GM18520 (cell line): Measurements from ENCODE around the gene NFX1.
"Not testable (repeated sequence)": the region's sequence is repeated elsewhere in the genome, so short reads cannot be mapped to it uniquely, and the experiment has no call there.

Source experiments
- ATAC-seq: cut with Tn5 transposase; IDR thresholded peaks from one replicate; pipeline ENCODE4 v1.9.1; 2021; ENCODE audit not compliant: unreplicated experiment

Gene NFX1

GRCh38 chr9:33307067-33307466 lies 16.8 kb downstream of the NFX1 start:
- no peak for ATAC-seq

GRCh38 chr9:33309903-33310302 lies 19.6 kb downstream of the NFX1 start:
- no peak for ATAC-seq

- ATAC-seq: no peak
Measured at GRCh38 chr9:33310748-33311147, 20.4 kb downstream of the NFX1 start.

- no peak for ATAC-seq
Measured at GRCh38 chr9:33311953-33312352, 21.6 kb downstream of the NFX1 start.

- ATAC-seq: no peak
Measured at GRCh38 chr9:33315371-33315770, 25.1 kb downstream of the NFX1 start.

GRCh38 chr9:33317136-33317535 lies 26.8 kb downstream of the NFX1 start:
- ATAC-seq: not testable (repeated sequence)

- ATAC-seq: no peak
Measured at GRCh38 chr9:33318225-33318624, 27.9 kb downstream of the NFX1 start.

- ATAC-seq: no peak
Measured at GRCh38 chr9:33318781-33319180, 28.5 kb downstream of the NFX1 start.

- ATAC-seq: no peak
Measured at GRCh38 chr9:33320230-33320567, 29.9 kb downstream of the NFX1 start.

- no peak for ATAC-seq
Measured at GRCh38 chr9:33320568-33321261, 30.4 kb downstream of the NFX1 start.

- ATAC-seq: no peak
Measured at GRCh38 chr9:33329117-33329563, 38.8 kb downstream of the NFX1 start.

- no peak for ATAC-seq
Measured at GRCh38 chr9:33329979-33330378, 39.7 kb downstream of the NFX1 start.

GRCh38 chr9:33331377-33331891 lies 41.1 kb downstream of the NFX1 start:
- ATAC-seq: no peak

- ATAC-seq: no peak
Measured at GRCh38 chr9:33332011-33332410, 41.7 kb downstream of the NFX1 start.

- not testable (repeated sequence) for ATAC-seq
Measured at GRCh38 chr9:33332956-33333355, 42.6 kb downstream of the NFX1 start.

GRCh38 chr9:33340186-33340585 lies 49.9 kb downstream of the NFX1 start:
- no peak for ATAC-seq

- ATAC-seq: no peak
Measured at GRCh38 chr9:33341182-33341581, 50.9 kb downstream of the NFX1 start.

- ATAC-seq: no peak
Measured at GRCh38 chr9:33344145-33344544, 53.8 kb downstream of the NFX1 start.

GRCh38 chr9:33346564-33346963 lies 56.2 kb downstream of the NFX1 start:
- no peak for ATAC-seq

- ATAC-seq: no peak
Measured at GRCh38 chr9:33348998-33349397, 58.7 kb downstream of the NFX1 start.

- no peak for ATAC-seq
Measured at GRCh38 chr9:33349743-33350142, 59.4 kb downstream of the NFX1 start.

- ATAC-seq: no peak
Measured at GRCh38 chr9:33350310-33350709, 60.0 kb downstream of the NFX1 start.

- no peak for ATAC-seq
Measured at GRCh38 chr9:33351547-33351946, 61.2 kb downstream of the NFX1 start.
